Aorta (tissue), 5 donors: ENCODE measurements around the gene DLX4. TPM values are rescaled to one million over a fixed set of nuclear protein-coding genes. Genes with fewer than 3 reads are reported as not detected.

Experiments used
- ATAC-seq: fragments of 200-7000 bp; cut with Tn5 transposase; one replicate; pipeline ENCODE4 v1.9.1; 2022; ENCODE audit warnings: moderate library complexity; ENCODE audit not compliant: low FRiP score
- DNase-seq, 2 donors: peaks; one replicate each; pipeline ENCODE4 v3.0.0-alpha.2; 2020
- H3K27ac ChIP-seq, 2 donors: one replicate each; pipeline ENCODE4 v1.5.1; 2013; ENCODE audit warnings: low read length in 2 of 2, mild to moderate bottlenecking in 2 of 2, moderate library complexity in 2 of 2, control low read depth in 1 of 2, inconsistent platforms in 1 of 2, low read depth in 1 of 2
- H3K27me3 ChIP-seq, 2 donors: one replicate each; pipeline ENCODE4 v1.6.1; 2013; ENCODE audit warnings: control low read depth in 1 of 2, low read length in 1 of 2, mild to moderate bottlenecking in 1 of 2, moderate library complexity in 1 of 2; ENCODE audit not compliant: insufficient read depth in 2 of 2, control insufficient read depth in 1 of 2
- H3K36me3 ChIP-seq, 2 donors: one replicate each; pipeline ENCODE4 v1.6.1; 2013; ENCODE audit warnings: control low read depth in 1 of 2, low read length in 1 of 2, mild to moderate bottlenecking in 1 of 2; ENCODE audit not compliant: insufficient read depth in 2 of 2, control insufficient read depth in 1 of 2
- H3K4me1 ChIP-seq, 2 donors: one replicate each; pipeline ENCODE4 v1.6.1; 2013; ENCODE audit warnings: low read length in 2 of 2, control low read depth in 1 of 2, mild to moderate bottlenecking in 1 of 2, moderate library complexity in 1 of 2; ENCODE audit not compliant: insufficient read depth in 2 of 2, control insufficient read depth in 1 of 2
- H3K4me3 ChIP-seq, 2 donors: one replicate each; pipeline ENCODE4 v1.5.1; 2013; ENCODE audit warnings: low read length in 2 of 2, control low read depth in 1 of 2, mild to moderate bottlenecking in 1 of 2
- H3K9me3 ChIP-seq: one replicate; pipeline ENCODE4 v1.6.1; 2013; ENCODE audit warnings: mild to moderate bottlenecking, low read length; ENCODE audit not compliant: control insufficient read depth
- WGBS, 2 donors: extraction: QIAGEN DNeasy Blood & Tissue Kit; methylation state at CpG; one replicate each; pipeline ENCODE4 v1.1.7; 2013; 5-methylcytosine and 5-hydroxymethylcytosine counted together
- intact Hi-C, 2 donors: fragments of 100-400 bp; cut with DNase I; formaldehyde crosslinking; loops; one replicate each; pipeline versions ENCODE4 v1.14.2 to v1.15.0; 2022
- polyA plus RNA-seq, 2 donors: library from polyadenylated mRNA; stranded (reverse); fragments of 200-250 nt; gene quantifications; one replicate each; pipeline ENCODE4 v1.2.3, GENCODE V29; 2013
- total RNA-seq, 2 donors: library from RNA; stranded (reverse); fragmentation: NEBNext Ultra II Directional; extraction: Animal tissue kit (Norgen Biotek cat#: 25700); gene quantifications; one replicate each; pipeline ENCODE4 v1.2.1, GENCODE V29; 2021
- donor health status: healthy with polysubstance abuse.
- donor health status: Bipolar disorder and iron deficiency.
- donor health status: DM: no; HTN: no; CAD: no.
- donor health status: DM: no; HTN: no; CAD: no.
- donor health status: DM: yes; HTN: yes; CAD: no.

The DLX4 gene
- total and polyA plus RNA-seq, 4 donors, result 0.39 to 0.50 TPM; not detected in 2

DNA sequence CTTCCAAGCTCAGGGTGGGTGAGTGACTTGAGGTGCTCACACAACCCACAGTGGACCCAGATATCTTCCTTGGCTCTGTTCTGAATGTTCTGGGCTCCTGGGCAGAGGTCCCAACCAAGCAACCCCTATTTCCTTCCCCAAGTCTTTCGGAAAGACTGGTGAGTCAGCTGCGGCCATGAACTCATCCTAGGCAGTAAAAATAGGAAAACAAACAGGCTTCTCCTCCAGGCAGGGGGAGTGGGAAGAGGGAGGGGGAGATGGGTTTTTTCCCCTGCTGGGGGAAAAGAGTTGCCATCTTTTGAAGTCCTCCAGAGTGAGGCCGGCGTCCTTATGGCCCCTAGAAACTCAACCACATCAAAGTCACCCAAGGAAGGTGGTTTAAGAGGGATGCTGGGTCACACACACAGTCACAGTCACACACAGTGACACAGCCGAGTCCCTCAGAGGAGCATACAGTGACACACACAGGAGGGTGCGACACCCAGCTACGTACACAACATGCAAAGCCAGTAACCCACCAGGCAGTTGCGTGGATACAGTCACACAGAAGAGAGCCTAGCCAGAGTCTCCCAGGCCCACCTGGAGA, 16.0 kb upstream of the DLX4 start:
- Histone ChIP-seq H3K9me3 (no peaks in the 10 kb centered on the region), H3K4me3 (no peak overlapping the region), H3K36me3 (no peaks in the 10 kb centered on the region), H3K27me3 (no peaks in the 10 kb centered on the region), H3K4me1 (no peaks in the 10 kb centered on the region), H3K27ac (no peak overlapping the region)
- no peak for DNase-seq
- intact Hi-C loops, result loop anchor here in 1 of 2 donors (5.0 kb wide), 1 partner anchor 44 kb away; the partner anchor contains the start of gene DLX3
- no peak for ATAC-seq
- 68 to 72% methylated on average over 8 of the region's 8 CpGs for WGBS, 2 donors

- Histone ChIP-seq H3K9me3 (no peaks in the 10 kb centered on the region), H3K4me1 (no peaks in the 10 kb centered on the region), H3K27me3 (no peaks in the 10 kb centered on the region), H3K4me3 (no peak overlapping the region), H3K27ac (no peak overlapping the region), H3K36me3 (no peaks in the 10 kb centered on the region)
- ATAC-seq (no peak), DNase-seq (no peak)
- WGBS, 2 donors, result 79 to 83% methylated on average over 1 of the region's 1 CpG
- intact Hi-C loops, result loop anchor here in 1 of 2 donors (2.0 kb wide), 1 partner anchor 42 kb away; no protein-coding TSS in a partner anchor
Observed at GRCh38 chr17:49955157-49955556, 13.8 kb upstream of the DLX4 start.

DNA sequence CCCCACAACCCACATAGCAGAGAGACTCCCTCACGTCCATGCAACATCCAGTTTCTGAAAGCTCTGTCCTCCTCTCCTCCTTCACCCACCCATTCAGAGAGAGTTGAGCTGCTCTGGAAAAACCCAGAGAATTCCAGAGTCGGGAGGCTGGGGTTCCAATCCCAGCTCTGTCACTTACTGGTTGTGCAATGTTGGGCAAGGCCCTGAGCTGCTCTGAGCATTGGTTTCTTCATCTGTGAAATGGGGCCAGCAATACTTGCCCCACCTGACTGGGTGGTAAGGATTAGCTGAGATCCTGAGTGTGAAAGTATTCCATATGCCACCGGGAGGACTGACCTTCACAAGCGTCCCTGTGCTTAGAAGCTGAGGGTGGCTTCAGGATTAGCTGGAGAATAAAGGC, 12.2 kb upstream of the DLX4 start:
- Histone ChIP-seq H3K27me3 (no peaks in the 10 kb centered on the region), H3K9me3 (no peaks in the 10 kb centered on the region), H3K4me1 (no peaks in the 10 kb centered on the region), H3K36me3 (no peaks in the 10 kb centered on the region), H3K27ac (no peak overlapping the region), H3K4me3 (no peak overlapping the region)
- DNase-seq (no peak), ATAC-seq (no peak)
- intact Hi-C loops, result no loop called here
- WGBS, 2 donors, result 72 to 81% methylated on average over 4 of the region's 4 CpGs

DNA sequence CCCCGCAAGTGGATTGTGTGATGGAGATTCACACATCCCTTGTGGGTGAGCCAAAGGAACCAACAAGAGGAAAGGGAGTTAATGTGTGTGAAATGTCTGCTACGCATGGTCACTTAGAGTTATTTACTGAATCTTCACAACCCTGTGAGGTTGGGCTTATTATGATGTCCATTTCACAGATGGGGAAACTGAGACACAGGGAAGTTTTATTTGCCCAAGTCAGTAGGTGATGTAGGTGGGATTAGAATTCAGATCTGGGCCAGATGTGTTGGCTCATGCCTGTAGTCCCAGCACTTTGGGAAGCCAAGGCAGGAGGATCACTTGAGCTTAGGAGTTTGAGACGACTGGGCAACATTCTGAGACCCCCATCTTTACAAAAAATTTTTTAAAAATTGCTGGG, 11.6 kb upstream of the DLX4 start:
- 85 to 93% methylated on average over 3 of the region's 3 CpGs for WGBS, 2 donors
- no peaks in the 10 kb centered on the region for H3K36me3 ChIP-seq
- no peaks in the 10 kb centered on the region for H3K9me3 ChIP-seq
- H3K27me3 ChIP-seq, result no peaks in the 10 kb centered on the region
- no peak overlapping the region for H3K4me3 ChIP-seq
- no peak for DNase-seq
- intact Hi-C loops, result no loop called here
- no peak for ATAC-seq
- no peak overlapping the region for H3K27ac ChIP-seq
- H3K4me1 ChIP-seq, result no peaks in the 10 kb centered on the region

GRCh38 chr17:49958723-49959122, 10.3 kb upstream of the DLX4 start:
- Histone ChIP-seq H3K4me3 (no peak overlapping the region), H3K4me1 (no peaks in the 10 kb centered on the region), H3K27ac (no peak overlapping the region), H3K27me3 (no peaks in the 10 kb centered on the region), H3K36me3 (no peaks in the 10 kb centered on the region), H3K9me3 (no peaks in the 10 kb centered on the region)
- intact Hi-C loops, result no loop called here
- WGBS, 2 donors, result 93 to 96% methylated on average over 4 of the region's 4 CpGs
- DNase-seq (no peak), ATAC-seq (no peak)

DNA sequence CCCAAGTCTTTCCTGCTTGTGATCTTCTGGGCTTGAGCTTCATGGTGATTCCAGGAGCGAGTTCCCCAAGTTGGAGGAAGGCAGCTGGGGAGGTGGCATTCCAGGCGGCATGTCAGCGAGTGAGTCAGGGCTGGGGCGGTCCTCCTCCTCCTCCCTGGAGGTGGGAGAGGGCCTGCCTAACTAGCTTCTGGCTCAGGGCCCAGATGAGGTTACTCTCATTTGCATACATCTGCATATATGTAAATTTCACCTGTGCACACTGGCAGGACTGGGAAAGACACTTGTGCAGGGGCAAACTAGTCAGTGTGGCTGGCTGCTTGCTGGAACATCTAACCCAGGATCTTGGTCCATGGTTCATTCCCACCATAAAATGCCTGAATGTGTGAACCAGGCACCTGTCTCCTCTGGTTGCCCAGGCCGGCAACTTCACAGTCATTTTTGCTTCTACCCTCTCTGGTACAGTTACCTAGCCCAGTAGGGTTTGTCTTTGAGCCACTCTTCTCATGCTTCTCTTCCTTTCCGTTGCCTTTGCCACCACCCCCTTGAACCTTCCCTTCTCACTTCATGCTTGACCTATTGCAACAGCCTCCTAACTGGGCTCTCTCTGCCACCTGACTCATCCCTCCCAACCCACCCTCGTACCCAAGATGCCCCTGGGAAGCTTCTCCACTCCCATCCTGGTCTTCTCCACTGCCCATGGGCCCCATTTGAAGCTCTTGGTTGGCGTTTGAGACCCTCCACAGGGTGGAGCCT, 9.6 kb upstream of the DLX4 start:
- DNase-seq (no peak), ATAC-seq (no peak)
- no peak overlapping the region for H3K27ac ChIP-seq
- 83 to 88% methylated on average over 8 of the region's 8 CpGs for WGBS, 2 donors
- intact Hi-C loops, result no loop called here
- no peaks in the 10 kb centered on the region for H3K36me3 ChIP-seq
- no peak overlapping the region for H3K4me3 ChIP-seq
- H3K9me3 ChIP-seq, result no peaks in the 10 kb centered on the region
- H3K4me1 ChIP-seq, result no peaks in the 10 kb centered on the region
- H3K27me3 ChIP-seq, result no peaks in the 10 kb centered on the region

DNA sequence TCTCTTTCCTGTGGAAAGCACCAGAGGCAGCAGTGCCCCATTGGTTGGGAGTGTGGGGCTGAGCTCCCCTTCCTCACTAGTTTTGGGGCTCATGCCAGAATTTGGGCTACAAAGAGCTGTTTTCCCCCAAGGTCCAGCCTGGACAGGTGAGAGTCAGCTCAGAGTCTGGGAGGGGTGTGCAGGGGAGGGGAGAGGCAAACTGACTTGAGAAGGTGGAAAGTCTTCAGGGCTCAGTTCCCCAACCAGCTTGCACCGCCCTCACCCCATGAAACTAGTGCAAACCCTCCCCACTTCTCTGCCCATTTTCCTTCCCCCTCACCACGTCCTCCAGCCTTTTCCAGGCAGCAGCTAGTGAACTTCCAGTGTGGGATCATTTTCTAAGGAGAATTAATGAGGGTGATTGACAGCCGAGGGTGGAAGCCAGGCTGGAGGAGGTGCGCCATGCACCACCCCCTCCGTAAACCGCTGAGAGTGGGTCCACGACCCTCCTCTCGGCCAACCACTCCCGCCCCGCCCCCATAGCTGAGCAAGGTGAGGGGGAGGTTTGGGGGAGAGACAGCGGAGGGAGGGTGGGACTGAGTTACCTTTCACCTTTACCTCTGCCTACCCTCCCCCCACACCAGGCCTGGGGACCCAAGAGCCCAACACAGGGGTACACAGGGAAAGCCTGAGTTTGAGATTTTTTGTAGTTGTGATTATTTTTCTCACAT, 6.2 kb upstream of the DLX4 start:
- Histone ChIP-seq H3K4me3 (no peak overlapping the region), H3K27ac (no peak overlapping the region), H3K27me3 (no peaks in the 10 kb centered on the region), H3K4me1 (no peaks in the 10 kb centered on the region), H3K9me3 (no peaks in the 10 kb centered on the region), H3K36me3 (no peaks in the 10 kb centered on the region)
- ATAC-seq (no peak), DNase-seq (no peak)
- WGBS, 2 donors, result 17 to 21% methylated on average over 10 to 11 of the region's 11 CpGs
- intact Hi-C loops, result no loop called here

DNA sequence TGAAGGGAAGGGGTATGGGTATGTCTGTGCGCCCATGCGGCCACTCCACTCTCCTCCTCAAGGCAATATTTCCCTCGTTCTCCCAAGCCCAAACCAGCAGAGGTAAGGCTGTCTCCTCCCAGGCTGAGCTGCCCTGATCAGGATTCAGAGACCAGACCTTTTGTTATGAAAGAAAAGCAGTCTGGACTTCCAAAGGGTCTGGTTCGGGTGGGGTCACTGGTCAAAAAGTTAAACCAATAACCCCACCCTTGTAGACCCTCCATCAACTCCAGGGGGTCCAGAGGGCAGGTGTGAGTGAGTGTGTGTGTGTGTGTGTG, 5.7 kb upstream of the DLX4 start:
- Histone ChIP-seq H3K4me1 (no peaks in the 10 kb centered on the region), H3K9me3 (no peaks in the 10 kb centered on the region), H3K27ac (no peak overlapping the region), H3K36me3 (no peaks in the 10 kb centered on the region), H3K4me3 (no peak overlapping the region), H3K27me3 (no peaks in the 10 kb centered on the region)
- no peak for DNase-seq
- intact Hi-C loops, result no loop called here
- ATAC-seq, result no peak
- 36 to 44% methylated on average over 4 of the region's 4 CpGs for WGBS, 2 donors
